ENCODE results near the gene NMNAT2. TPM values are rescaled to one million over a fixed set of nuclear protein-coding genes. Genes with fewer than 3 reads are reported as not detected.

The NMNAT2 gene
- total and polyA plus RNA-seq, 5 donors from 2014 or later: not detected

DNA sequence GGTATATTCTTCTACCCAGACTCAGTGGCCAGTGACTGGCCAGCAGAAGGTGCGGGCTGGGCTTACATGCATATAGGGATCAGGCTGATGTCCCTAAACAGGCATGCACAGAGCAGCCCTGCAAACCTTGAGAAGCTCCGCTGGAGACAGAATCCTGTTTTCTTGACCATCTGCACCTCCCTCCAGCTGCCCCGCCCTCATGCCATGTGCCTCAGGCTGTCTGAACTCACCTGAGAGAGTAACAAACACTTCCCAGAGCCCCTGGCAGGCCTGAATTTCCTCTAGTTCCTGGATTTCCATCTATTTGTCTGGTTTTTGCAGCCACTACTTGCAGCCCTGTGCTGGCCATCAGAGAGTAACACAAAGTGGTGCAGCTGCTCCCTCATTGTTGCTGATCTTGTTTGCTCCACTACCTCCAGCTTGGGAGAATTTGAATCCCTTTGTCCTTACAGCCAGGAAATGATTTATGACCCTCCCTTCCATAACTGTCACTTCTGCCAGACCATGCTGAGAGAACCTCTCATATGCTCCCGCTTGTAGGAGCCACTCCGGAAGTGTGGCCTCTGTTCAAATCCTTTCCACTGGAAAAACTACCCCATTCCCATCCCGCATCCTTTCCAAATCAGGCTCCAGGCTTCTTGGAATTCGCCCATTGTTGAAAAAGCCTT, 113.6 kb downstream of the NMNAT2 start:
- H3K27ac ChIP-seq (ENCODE audit: insufficient read depth, low read length, poor library complexity, severe bottlenecking): no peak overlapping the region
- no peaks in the 10 kb centered on the region for H3K36me3 Mint-ChIP-seq
- no peak for ATAC-seq (ENCODE audit: low read depth in 2 of 2)
- no peak overlapping the region for H3K4me3 ChIP-seq (ENCODE audit: low read depth, low read length)
- no peaks in the 10 kb centered on the region for H3K9me3 ChIP-seq (ENCODE audit: control insufficient read depth in 2 of 2, low read length in 2 of 2)
- H3K4me1 Mint-ChIP-seq: no peaks in the 10 kb centered on the region
- H3K27ac Mint-ChIP-seq: no peak overlapping the region
- DNase-seq: no peak
- no peaks in the 10 kb centered on the region for H3K4me1 ChIP-seq (ENCODE audit: control insufficient read depth, insufficient read depth, low read length, poor library complexity, severe bottlenecking)
- H3K36me3 ChIP-seq (ENCODE audit: control insufficient read depth, insufficient read depth, low read length): no peaks in the 10 kb centered on the region
- H3K9me3 Mint-ChIP-seq: peaks cover 0 to 2% (median 0%) of the 10 kb centered on the region in 7 donors
- H3K27me3 Mint-ChIP-seq: peaks cover 5% of the 10 kb centered on the region
- H3K4me3 Mint-ChIP-seq: no peak overlapping the region
- no peaks in the 10 kb centered on the region for H3K27me3 ChIP-seq (ENCODE audit: control insufficient read depth, insufficient read depth, low read length)

DNA sequence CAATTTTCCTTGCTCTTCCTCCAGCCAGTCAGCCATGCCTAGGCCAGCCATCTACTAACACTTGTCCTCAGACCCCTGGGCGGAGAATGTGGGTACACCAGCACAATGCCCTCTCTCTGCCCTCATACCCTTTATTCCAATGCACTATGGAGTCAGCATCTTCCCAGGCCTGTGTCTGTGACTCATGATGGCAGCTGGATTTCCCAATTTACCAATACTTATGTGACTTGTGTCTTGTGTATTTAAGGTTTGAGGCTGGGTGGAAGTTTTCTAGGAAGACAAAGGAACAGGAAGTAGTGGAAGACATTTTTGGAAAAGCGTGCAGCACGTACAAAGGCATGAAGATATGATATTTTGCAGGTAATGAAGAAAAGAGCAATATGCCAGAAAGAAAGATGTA, 114.3 kb downstream of the NMNAT2 start:
- no peaks in the 10 kb centered on the region for H3K9me3 ChIP-seq (ENCODE audit: control insufficient read depth in 2 of 2, low read length in 2 of 2)
- H3K4me3 Mint-ChIP-seq: no peak overlapping the region
- H3K4me3 ChIP-seq (ENCODE audit: low read depth, low read length): no peak overlapping the region
- H3K36me3 Mint-ChIP-seq: no peaks in the 10 kb centered on the region
- H3K27ac ChIP-seq (ENCODE audit: insufficient read depth, low read length, poor library complexity, severe bottlenecking): no peak overlapping the region
- H3K9me3 Mint-ChIP-seq: peaks cover 0 to 2% (median 0%) of the 10 kb centered on the region in 7 donors
- no peaks in the 10 kb centered on the region for H3K4me1 Mint-ChIP-seq
- no peaks in the 10 kb centered on the region for H3K27me3 ChIP-seq (ENCODE audit: control insufficient read depth, insufficient read depth, low read length)
- ATAC-seq (ENCODE audit: low read depth in 2 of 2): no peak
- H3K4me1 ChIP-seq (ENCODE audit: control insufficient read depth, insufficient read depth, low read length, poor library complexity, severe bottlenecking): no peaks in the 10 kb centered on the region
- H3K27me3 Mint-ChIP-seq: peaks cover 5% of the 10 kb centered on the region
- H3K27ac Mint-ChIP-seq: no peak overlapping the region
- no peak for DNase-seq
- H3K36me3 ChIP-seq (ENCODE audit: control insufficient read depth, insufficient read depth, low read length): no peaks in the 10 kb centered on the region

DNA sequence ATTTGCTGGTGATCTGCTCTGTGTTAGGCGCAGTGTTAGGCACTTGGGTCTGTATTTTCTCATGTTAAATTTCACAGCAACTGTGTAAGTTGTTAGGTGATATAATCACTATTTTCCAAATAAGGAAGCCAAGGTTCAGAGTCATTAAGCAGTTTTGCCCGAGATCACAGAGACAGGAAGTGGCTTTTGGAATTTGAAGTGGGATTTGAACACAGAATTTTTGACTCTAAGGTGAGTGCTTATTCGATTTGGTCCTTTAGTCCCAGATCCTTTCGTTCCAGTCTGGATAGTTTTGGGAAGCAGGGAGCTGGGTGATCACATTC, 114.9 kb downstream of the NMNAT2 start:
- H3K4me1 Mint-ChIP-seq: no peaks in the 10 kb centered on the region
- DNase-seq: no peak

DNA sequence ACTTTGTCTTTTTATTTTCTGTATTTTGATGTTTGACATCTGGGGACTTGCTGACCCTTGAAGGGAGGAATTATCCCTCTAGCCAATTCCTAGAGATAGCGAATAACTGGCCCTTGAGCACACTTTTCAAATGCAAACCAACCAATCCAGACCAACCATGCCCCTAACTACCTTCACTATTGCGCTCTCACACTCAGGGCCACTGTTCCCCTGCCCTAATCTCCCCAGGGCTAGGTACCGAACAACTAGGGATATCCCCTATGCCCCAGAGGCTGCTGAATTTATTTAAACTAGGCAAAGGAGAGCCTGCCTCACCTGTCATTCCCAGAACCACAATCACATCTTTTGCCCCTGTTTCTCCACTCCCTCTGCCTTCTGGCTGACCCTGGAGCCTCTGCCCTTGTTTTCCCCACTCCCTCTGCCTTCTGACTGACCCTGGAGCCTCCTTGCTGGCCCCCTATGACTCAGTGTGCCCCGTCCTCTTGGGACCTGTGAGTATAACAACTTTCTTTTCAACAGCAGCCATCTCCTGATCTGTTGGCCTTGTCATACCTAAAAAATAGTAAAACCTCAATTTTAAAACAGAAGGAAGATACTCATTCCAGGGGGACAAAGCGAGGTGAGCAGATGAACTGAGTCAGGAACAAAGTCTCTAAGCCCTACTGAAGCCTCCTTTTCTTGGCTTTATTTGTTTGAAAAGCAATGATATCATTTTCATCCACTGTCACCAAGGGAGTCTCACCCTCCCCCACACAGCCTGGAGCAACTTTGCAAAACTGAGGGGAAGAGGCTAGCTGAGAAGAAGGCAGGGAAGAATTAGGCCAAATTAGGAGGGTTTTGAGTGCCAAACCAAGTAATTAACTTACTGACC, 115.5 kb downstream of the NMNAT2 start:
- DNase-seq: no peak
- H3K27ac ChIP-seq (ENCODE audit: insufficient read depth, low read length, poor library complexity, severe bottlenecking): no peak overlapping the region
- H3K27ac Mint-ChIP-seq: no peak overlapping the region

More for the DNA sequence above, 114.9 kb downstream of the NMNAT2 start:
- Mint-ChIP-seq H3K36me3 (no peaks in the 10 kb centered on the region), H3K9me3 (peaks cover 0 to 4% (median 1%) of the 10 kb centered on the region in 7 donors), H3K27ac (no peak overlapping the region), H3K27me3 (peaks cover 5% of the 10 kb centered on the region), H3K4me3 (no peak overlapping the region)
- Histone ChIP-seq H3K27me3 (ENCODE audit: control insufficient read depth, insufficient read depth, low read length) (no peaks in the 10 kb centered on the region), H3K27ac (ENCODE audit: insufficient read depth, low read length, poor library complexity, severe bottlenecking) (no peak overlapping the region), H3K9me3 (ENCODE audit: control insufficient read depth in 2 of 2, low read length in 2 of 2) (no peaks in the 10 kb centered on the region), H3K4me1 (ENCODE audit: control insufficient read depth, insufficient read depth, low read length, poor library complexity, severe bottlenecking) (no peaks in the 10 kb centered on the region), H3K36me3 (ENCODE audit: control insufficient read depth, insufficient read depth, low read length) (no peaks in the 10 kb centered on the region), H3K4me3 (ENCODE audit: low read depth, low read length) (no peak overlapping the region)
- no peak for ATAC-seq (ENCODE audit: low read depth in 2 of 2)

DNA sequence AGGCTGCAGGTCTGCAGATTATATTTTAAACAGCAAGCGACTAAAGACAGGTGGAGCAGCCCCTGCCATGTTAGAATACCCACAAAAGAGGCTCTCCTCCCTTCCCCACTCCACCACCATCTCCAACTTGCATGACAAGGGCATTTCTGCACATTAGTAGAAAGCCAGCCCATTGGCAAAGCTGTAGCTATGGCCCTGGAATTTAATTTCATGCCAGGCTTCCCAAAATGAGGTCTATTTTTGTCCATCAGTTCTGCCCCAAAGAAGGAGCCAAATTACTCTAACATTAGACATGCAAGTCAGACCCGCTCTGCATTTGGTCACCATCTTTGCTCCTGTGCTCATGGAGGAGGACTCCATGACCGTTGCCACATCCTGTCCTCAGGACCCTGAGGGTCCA, 116.9 kb downstream of the NMNAT2 start:
- peaks cover 0 to 4% (median 1%) of the 10 kb centered on the region in 7 donors for H3K9me3 Mint-ChIP-seq
- ATAC-seq (ENCODE audit: low read depth in 2 of 2): no peak
- no peaks in the 10 kb centered on the region for H3K4me1 Mint-ChIP-seq
- H3K27me3 ChIP-seq (ENCODE audit: control insufficient read depth, insufficient read depth, low read length): no peaks in the 10 kb centered on the region
- H3K36me3 ChIP-seq (ENCODE audit: control insufficient read depth, insufficient read depth, low read length): no peaks in the 10 kb centered on the region
- no peak overlapping the region for H3K4me3 Mint-ChIP-seq
- H3K27me3 Mint-ChIP-seq: peaks cover 8% of the 10 kb centered on the region
- no peak overlapping the region for H3K27ac Mint-ChIP-seq
- DNase-seq: no peak
- H3K27ac ChIP-seq (ENCODE audit: insufficient read depth, low read length, poor library complexity, severe bottlenecking): no peak overlapping the region
- no peaks in the 10 kb centered on the region for H3K9me3 ChIP-seq (ENCODE audit: control insufficient read depth in 2 of 2, low read length in 2 of 2)
- H3K4me3 ChIP-seq (ENCODE audit: low read depth, low read length): no peak overlapping the region
- H3K4me1 ChIP-seq (ENCODE audit: control insufficient read depth, insufficient read depth, low read length, poor library complexity, severe bottlenecking): no peaks in the 10 kb centered on the region
- no peaks in the 10 kb centered on the region for H3K36me3 Mint-ChIP-seq

More for the DNA sequence above, 115.5 kb downstream of the NMNAT2 start:
- peaks cover 5% of the 10 kb centered on the region for H3K27me3 Mint-ChIP-seq
- peaks cover 0 to 4% (median 1%) of the 10 kb centered on the region in 7 donors for H3K9me3 Mint-ChIP-seq
- H3K27me3 ChIP-seq (ENCODE audit: control insufficient read depth, insufficient read depth, low read length): no peaks in the 10 kb centered on the region
- no peaks in the 10 kb centered on the region for H3K4me1 ChIP-seq (ENCODE audit: control insufficient read depth, insufficient read depth, low read length, poor library complexity, severe bottlenecking)
- H3K4me3 ChIP-seq (ENCODE audit: low read depth, low read length): no peak overlapping the region
- no peaks in the 10 kb centered on the region for H3K4me1 Mint-ChIP-seq
- H3K36me3 ChIP-seq (ENCODE audit: control insufficient read depth, insufficient read depth, low read length): no peaks in the 10 kb centered on the region
- H3K9me3 ChIP-seq (ENCODE audit: control insufficient read depth in 2 of 2, low read length in 2 of 2): no peaks in the 10 kb centered on the region
- H3K36me3 Mint-ChIP-seq: no peaks in the 10 kb centered on the region
- no peak overlapping the region for H3K4me3 Mint-ChIP-seq
- ATAC-seq (ENCODE audit: low read depth in 2 of 2): no peak

DNA sequence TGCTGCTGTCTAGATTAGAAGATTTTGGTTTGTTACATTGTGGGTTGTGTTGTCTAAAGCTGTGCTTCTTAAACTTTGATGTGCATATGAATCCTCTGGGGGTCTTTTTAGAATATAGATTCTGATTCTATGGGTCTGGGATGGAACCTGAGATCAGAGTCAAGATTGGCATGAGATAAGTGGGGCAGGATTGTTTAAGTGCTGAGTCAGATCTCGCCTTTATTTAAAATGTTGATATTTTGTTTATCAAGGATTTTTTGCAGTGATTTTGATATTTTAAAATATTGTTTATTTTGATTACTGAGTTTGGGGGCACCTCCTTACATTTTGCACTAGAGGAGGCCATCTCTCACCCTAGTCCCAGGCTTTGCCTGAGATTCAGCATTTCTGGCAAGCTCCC, 117.4 kb downstream of the NMNAT2 start:
- Mint-ChIP-seq H3K27me3 (peaks cover 8% of the 10 kb centered on the region), H3K36me3 (no peaks in the 10 kb centered on the region), H3K4me1 (no peaks in the 10 kb centered on the region), H3K4me3 (no peak overlapping the region), H3K9me3 (peaks cover 0 to 4% (median 1%) of the 10 kb centered on the region in 7 donors), H3K27ac (no peak overlapping the region)
- DNase-seq (no peak), ATAC-seq (ENCODE audit: low read depth in 2 of 2) (no peak)
- no peak overlapping the region for H3K27ac ChIP-seq (ENCODE audit: insufficient read depth, low read length, poor library complexity, severe bottlenecking)
- no peak overlapping the region for H3K4me3 ChIP-seq (ENCODE audit: low read depth, low read length)
- H3K27me3 ChIP-seq (ENCODE audit: control insufficient read depth, insufficient read depth, low read length): no peaks in the 10 kb centered on the region
- H3K9me3 ChIP-seq (ENCODE audit: control insufficient read depth in 2 of 2, low read length in 2 of 2): no peaks in the 10 kb centered on the region
- H3K36me3 ChIP-seq (ENCODE audit: control insufficient read depth, insufficient read depth, low read length): no peaks in the 10 kb centered on the region
- H3K4me1 ChIP-seq (ENCODE audit: control insufficient read depth, insufficient read depth, low read length, poor library complexity, severe bottlenecking): no peaks in the 10 kb centered on the region

DNA sequence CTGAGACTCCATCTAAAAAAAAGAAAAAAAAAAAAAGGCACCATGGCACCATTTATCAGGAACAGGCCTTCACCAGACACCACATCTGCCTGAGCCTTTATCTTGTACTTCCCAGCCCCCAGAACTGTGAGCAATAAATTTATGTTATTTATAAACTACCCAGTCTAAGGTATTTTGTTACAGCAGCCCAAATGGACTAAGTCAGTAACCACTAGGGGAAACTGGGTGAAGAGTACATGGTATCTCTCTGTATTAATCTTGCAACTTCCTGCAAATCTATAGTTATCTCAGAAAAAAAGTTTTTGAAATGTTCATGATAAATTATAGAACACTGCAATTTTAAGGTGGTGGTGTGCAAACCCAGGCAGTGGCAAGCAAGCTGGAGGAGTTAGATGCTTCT, 117.8 kb downstream of the NMNAT2 start:
- no peak for DNase-seq
- H3K27ac Mint-ChIP-seq: no peak overlapping the region
- Histone ChIP-seq H3K36me3 (ENCODE audit: control insufficient read depth, insufficient read depth, low read length) (no peaks in the 10 kb centered on the region), H3K4me3 (ENCODE audit: low read depth, low read length) (no peak overlapping the region), H3K9me3 (ENCODE audit: control insufficient read depth in 2 of 2, low read length in 2 of 2) (no peaks in the 10 kb centered on the region), H3K27ac (ENCODE audit: insufficient read depth, low read length, poor library complexity, severe bottlenecking) (no peak overlapping the region), H3K4me1 (ENCODE audit: control insufficient read depth, insufficient read depth, low read length, poor library complexity, severe bottlenecking) (no peaks in the 10 kb centered on the region), H3K27me3 (ENCODE audit: control insufficient read depth, insufficient read depth, low read length) (no peaks in the 10 kb centered on the region)
- no peaks in the 10 kb centered on the region for H3K4me1 Mint-ChIP-seq
- ATAC-seq (ENCODE audit: low read depth in 2 of 2): no peak
- H3K36me3 Mint-ChIP-seq: no peaks in the 10 kb centered on the region
- H3K9me3 Mint-ChIP-seq: peaks cover 0 to 4% (median 1%) of the 10 kb centered on the region in 7 donors
- no peak overlapping the region for H3K4me3 Mint-ChIP-seq
- H3K27me3 Mint-ChIP-seq: peaks cover 8% of the 10 kb centered on the region

All from CD4-positive, CD25-positive, alpha-beta regulatory T cell (primary cell).